ENCODE data around the gene C1QTNF5. TPM values are rescaled to one million over a fixed set of nuclear protein-coding genes. Genes with fewer than 3 reads are reported as not detected.

The C1QTNF5 gene
- total RNA-seq, 2 donors from 2014 or later, result 0.62 to 0.66 TPM

DNA sequence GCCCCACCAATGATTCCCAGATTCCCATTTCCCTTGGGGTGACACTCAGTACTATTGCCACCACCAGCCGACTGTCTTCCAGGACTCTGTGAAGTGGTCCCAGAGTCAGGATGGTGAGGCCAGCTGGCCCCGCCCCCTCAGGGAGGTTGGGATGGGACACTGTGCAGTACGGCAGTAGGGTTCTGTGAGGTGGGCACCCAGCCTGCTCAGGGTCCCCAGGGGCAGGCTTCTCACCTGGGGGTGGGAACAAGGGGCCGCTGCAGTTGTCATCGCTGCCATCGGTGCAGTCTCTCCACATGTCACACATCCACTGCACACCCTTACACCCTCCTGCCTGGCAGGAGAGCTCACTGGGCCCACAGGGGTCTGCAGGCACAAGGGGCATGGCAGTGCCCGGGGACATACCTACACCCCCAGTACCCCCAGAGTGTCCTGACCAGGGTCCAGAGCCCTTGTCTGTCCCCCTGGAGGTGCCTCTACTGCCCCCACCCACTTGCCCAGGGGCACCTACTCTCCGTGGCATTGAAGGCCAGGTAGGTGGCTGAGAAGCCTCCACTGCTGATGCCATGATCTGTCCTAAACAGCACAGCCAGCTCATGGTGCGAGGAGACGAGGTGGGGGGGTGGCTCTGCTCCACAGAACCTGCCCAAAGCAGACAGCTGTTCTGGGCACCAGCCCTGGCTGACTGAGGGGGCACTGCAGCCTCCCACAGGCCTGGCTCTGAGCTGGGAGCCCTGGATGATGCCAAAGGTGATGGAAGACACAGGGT, 1.9 kb upstream of the C1QTNF5 start:
- Mint-ChIP-seq H3K27me3 (ENCODE audit: insufficient read depth) (peaks cover 84% of the 10 kb centered on the region), H3K27ac (no peak overlapping the region), H3K4me3 (no peak overlapping the region), H3K4me1 (peaks cover 12% of the 10 kb centered on the region), H3K9me3 (no peaks in the 10 kb centered on the region), H3K36me3 (ENCODE audit: low read depth) (no peaks in the 10 kb centered on the region)
- WGBS, 2 experiments (ENCODE audit: insufficient coverage in 1 of 2, insufficient read length in 1 of 2), result 87 to 89% methylated on average over 5 to 10 of the region's 10 CpGs
- Histone ChIP-seq H3K4me3 (ENCODE audit: low read length) (no peak overlapping the region), H3K9me3 (ENCODE audit: control insufficient read depth, low read length) (no peaks in the 10 kb centered on the region), H3K27me3 (ENCODE audit: control insufficient read depth, insufficient read depth, low read length, poor library complexity, severe bottlenecking) (peaks cover 71% of the 10 kb centered on the region), H3K36me3 (ENCODE audit: control insufficient read depth, insufficient read depth, low read length) (no peaks in the 10 kb centered on the region), H3K4me1 (ENCODE audit: control insufficient read depth, insufficient read depth, low read length) (no peaks in the 10 kb centered on the region), H3K27ac (ENCODE audit: low read depth, low read length) (no peak overlapping the region), H3K9ac (ENCODE audit: extremely low read depth, low read length, poor library complexity, severe bottlenecking) (no peak overlapping the region)
- TF ChIP-seq, protein P1, sequence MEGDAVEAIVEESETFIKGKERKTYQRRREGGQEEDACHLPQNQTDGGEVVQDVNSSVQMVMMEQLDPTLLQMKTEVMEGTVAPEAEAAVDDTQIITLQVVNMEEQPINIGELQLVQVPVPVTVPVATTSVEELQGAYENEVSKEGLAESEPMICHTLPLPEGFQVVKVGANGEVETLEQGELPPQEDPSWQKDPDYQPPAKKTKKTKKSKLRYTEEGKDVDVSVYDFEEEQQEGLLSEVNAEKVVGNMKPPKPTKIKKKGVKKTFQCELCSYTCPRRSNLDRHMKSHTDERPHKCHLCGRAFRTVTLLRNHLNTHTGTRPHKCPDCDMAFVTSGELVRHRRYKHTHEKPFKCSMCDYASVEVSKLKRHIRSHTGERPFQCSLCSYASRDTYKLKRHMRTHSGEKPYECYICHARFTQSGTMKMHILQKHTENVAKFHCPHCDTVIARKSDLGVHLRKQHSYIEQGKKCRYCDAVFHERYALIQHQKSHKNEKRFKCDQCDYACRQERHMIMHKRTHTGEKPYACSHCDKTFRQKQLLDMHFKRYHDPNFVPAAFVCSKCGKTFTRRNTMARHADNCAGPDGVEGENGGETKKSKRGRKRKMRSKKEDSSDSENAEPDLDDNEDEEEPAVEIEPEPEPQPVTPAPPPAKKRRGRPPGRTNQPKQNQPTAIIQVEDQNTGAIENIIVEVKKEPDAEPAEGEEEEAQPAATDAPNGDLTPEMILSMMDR (conservative IDR thresholded peaks at IDR 0.05), result no peak
- peak; percentile 44 for DNase-seq

DNA sequence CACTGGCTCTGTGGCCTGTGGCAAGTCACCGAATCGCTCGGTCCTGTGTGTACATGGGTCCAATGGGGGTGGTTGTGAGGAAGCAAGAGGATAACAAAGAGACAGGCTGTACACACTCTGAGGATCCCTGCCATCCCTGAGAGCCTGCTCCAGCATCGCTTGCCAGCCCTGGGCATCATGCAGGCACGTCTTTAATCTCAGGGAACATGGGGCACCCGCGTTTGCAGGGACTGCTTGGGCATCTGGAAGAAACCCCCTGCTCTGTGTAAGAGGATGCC, 1.3 kb upstream of the C1QTNF5 start:
- TF ChIP-seq, protein P1 (conservative IDR thresholded peaks at IDR 0.05), result no peak
- Mint-ChIP-seq H3K27ac (no peak overlapping the region), H3K4me3 (no peak overlapping the region), H3K36me3 (ENCODE audit: low read depth) (no peaks in the 10 kb centered on the region), H3K27me3 (ENCODE audit: insufficient read depth) (peaks cover 78% of the 10 kb centered on the region), H3K9me3 (no peaks in the 10 kb centered on the region), H3K4me1 (peaks cover 17% of the 10 kb centered on the region)
- H3K27me3 ChIP-seq (ENCODE audit: control insufficient read depth, insufficient read depth, low read length, poor library complexity, severe bottlenecking), result peaks cover 67% of the 10 kb centered on the region
- H3K36me3 ChIP-seq (ENCODE audit: control insufficient read depth, insufficient read depth, low read length), result peaks cover 4% of the 10 kb centered on the region
- no peak overlapping the region for H3K27ac ChIP-seq (ENCODE audit: low read depth, low read length)
- H3K9ac ChIP-seq (ENCODE audit: extremely low read depth, low read length, poor library complexity, severe bottlenecking), result no peak overlapping the region
- no peak overlapping the region for H3K4me3 ChIP-seq (ENCODE audit: low read length)
- WGBS, 2 experiments (ENCODE audit: insufficient coverage in 1 of 2, insufficient read length in 1 of 2), result 81 to 98% methylated on average over 4 to 7 of the region's 7 CpGs
- peaks cover 5% of the 10 kb centered on the region for H3K4me1 ChIP-seq (ENCODE audit: control insufficient read depth, insufficient read depth, low read length)
- DNase-seq, result no peak
- no peaks in the 10 kb centered on the region for H3K9me3 ChIP-seq (ENCODE audit: control insufficient read depth, low read length)

DNA sequence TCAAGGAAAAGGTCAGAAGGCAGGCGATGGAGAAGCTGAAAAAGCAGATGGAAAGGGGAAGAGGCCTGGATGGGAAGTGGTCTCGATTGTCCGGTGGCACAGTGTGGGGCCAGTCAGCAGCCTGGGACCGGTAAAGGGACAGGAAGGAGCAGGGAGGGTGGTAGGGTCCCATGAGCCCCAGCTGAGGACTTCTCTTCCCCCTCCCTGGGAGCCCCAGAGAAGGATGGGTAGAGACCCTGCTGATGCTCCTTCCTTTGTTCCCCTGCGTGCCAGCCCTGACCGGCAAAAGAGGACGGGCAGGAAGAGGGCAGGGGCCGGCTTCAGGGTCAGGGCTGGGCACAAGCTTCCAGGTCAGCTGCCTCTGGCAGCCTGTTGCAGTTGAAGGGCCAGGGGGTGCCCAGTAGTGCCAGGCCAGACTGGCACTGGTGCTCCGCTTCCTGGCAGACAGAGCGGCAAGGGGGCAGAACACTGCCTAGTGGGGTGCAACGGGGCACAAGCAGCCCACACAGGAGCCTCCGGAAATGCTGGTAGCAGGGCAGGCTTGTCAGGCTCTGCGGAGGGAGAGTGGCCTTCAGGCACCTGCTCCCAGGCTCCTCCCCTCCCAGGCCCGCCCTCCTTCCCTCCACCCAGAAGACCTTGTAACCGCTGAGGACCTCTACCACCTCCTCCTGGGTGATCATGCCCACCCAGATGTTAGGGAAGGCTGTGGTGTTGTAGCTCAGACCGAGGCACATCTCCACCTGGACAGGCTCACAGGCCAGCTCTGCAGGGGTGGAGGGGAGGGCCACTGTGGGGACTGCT, 739 bp upstream of the C1QTNF5 start:
- Histone ChIP-seq H3K9me3 (ENCODE audit: control insufficient read depth, low read length) (no peaks in the 10 kb centered on the region), H3K36me3 (ENCODE audit: control insufficient read depth, insufficient read depth, low read length) (peaks cover 8% of the 10 kb centered on the region), H3K4me1 (ENCODE audit: control insufficient read depth, insufficient read depth, low read length) (peaks cover 7% of the 10 kb centered on the region), H3K27me3 (ENCODE audit: control insufficient read depth, insufficient read depth, low read length, poor library complexity, severe bottlenecking) (peaks cover 63% of the 10 kb centered on the region), H3K9ac (ENCODE audit: extremely low read depth, low read length, poor library complexity, severe bottlenecking) (no peak overlapping the region), H3K4me3 (ENCODE audit: low read length) (no peak overlapping the region), H3K27ac (ENCODE audit: low read depth, low read length) (no peak overlapping the region)
- peaks cover 73% of the 10 kb centered on the region for H3K27me3 Mint-ChIP-seq (ENCODE audit: insufficient read depth)
- TF ChIP-seq, protein P1 (conservative IDR thresholded peaks at IDR 0.05), result no peak
- WGBS, 2 experiments (ENCODE audit: insufficient coverage in 1 of 2, insufficient read length in 1 of 2), result 61 to 74% methylated on average over 8 to 15 of the region's 16 CpGs
- peak; percentile 66 for DNase-seq
- peak overlapping the region; percentile 38 for H3K4me3 Mint-ChIP-seq
- no peaks in the 10 kb centered on the region for H3K36me3 Mint-ChIP-seq (ENCODE audit: low read depth)
- H3K27ac Mint-ChIP-seq, result no peak overlapping the region
- H3K4me1 Mint-ChIP-seq, result peaks cover 17% of the 10 kb centered on the region
- no peaks in the 10 kb centered on the region for H3K9me3 Mint-ChIP-seq

Measured in endodermal cell (in vitro differentiated cells).